CD4-positive, alpha-beta T cell treated with Interferon gamma for 1 hour (primary cell): Measurements from ENCODE around the gene TGFBR3L.

ENCODE experiments used
- DNase-seq: peaks from one replicate; pipeline ENCODE4 v3.0.0-alpha.2; 2020

The TGFBR3L gene

GRCh38 chr19:7914598-7915045, at the start of gene TGFBR3L:
TSS of gene TGFBR3L (plus strand) at chr19:7914830.
- DNase-seq, result no peak

- no peak for DNase-seq
These were observed 49.2 kb upstream of the TGFBR3L start for GRCh38 chr19:7865262-7865911.

GRCh38 chr19:7866399-7867091, 48.1 kb upstream of the TGFBR3L start:
- DNase-seq, result no peak

GRCh38 chr19:7867092-7867844, 47.4 kb upstream of the TGFBR3L start:
- no peak for DNase-seq

- DNase-seq, result no peak
These were observed 46.3 kb upstream of the TGFBR3L start for GRCh38 chr19:7868326-7868670.

- peak; percentile 87 for DNase-seq
These were observed 45.8 kb upstream of the TGFBR3L start for GRCh38 chr19:7868671-7869452.

GRCh38 chr19:7869453-7869909, 45.1 kb upstream of the TGFBR3L start:
- peak; percentile 74 for DNase-seq

GRCh38 chr19:7869910-7870511, 44.6 kb upstream of the TGFBR3L start:
- DNase-seq, result peak; percentile 65

- DNase-seq, result peak; percentile 68
These were observed 43.8 kb upstream of the TGFBR3L start for GRCh38 chr19:7870571-7871436.

- peak; percentile 87 for DNase-seq
These were observed 43.0 kb upstream of the TGFBR3L start for GRCh38 chr19:7871437-7872305.

GRCh38 chr19:7872306-7873204, 42.1 kb upstream of the TGFBR3L start:
- no peak for DNase-seq

- DNase-seq, result no peak
These were observed 41.1 kb upstream of the TGFBR3L start for GRCh38 chr19:7873304-7874075.

- DNase-seq, result no peak
These were observed 40.3 kb upstream of the TGFBR3L start, which contains the start of gene PRR36 for GRCh38 chr19:7874076-7874896. TSS of gene PRR36 (minus strand) at chr19:7874390. CDS start at chr19:7873689, 701 bp downstream.

GRCh38 chr19:7874897-7875273, 39.7 kb upstream of the TGFBR3L start:
- DNase-seq, result no peak

GRCh38 chr19:7877249-7877836, 37.3 kb upstream of the TGFBR3L start:
- no peak for DNase-seq

GRCh38 chr19:7879111-7879807, 35.4 kb upstream of the TGFBR3L start:
- DNase-seq, result no peak

GRCh38 chr19:7879836-7880235, 34.8 kb upstream of the TGFBR3L start:
- no peak for DNase-seq
